Stimulated activated CD4-positive, alpha-beta T cell treated with anti-CD3 and anti-CD28 coated beads, Interleukin-15, amount 100 ng/mL, for 48 hours (primary cell): ENCODE measurements around the gene CHCHD10.
"Not testable (repeated sequence)": the region's sequence is repeated elsewhere in the genome, so short reads cannot be mapped to it uniquely, and the experiment has no call there.

Experiments used
- DNase-seq, 2 donors: peaks; one replicate each; pipeline ENCODE4 v3.0.0-alpha.2; 2020; ENCODE audit warnings: low read depth in 2 of 2

The CHCHD10 gene

GRCh38 chr22:23750367-23750713 lies 17.4 kb downstream of the CHCHD10 start:
- no peak for DNase-seq

GRCh38 chr22:23749841-23750301 lies 17.9 kb downstream of the CHCHD10 start:
- DNase-seq, result no peak

- no peak for DNase-seq
Measured at GRCh38 chr22:23745791-23746190, 22.0 kb downstream of the CHCHD10 start.

- no peak for DNase-seq
Measured at GRCh38 chr22:23744485-23744884, 23.3 kb downstream of the CHCHD10 start.

GRCh38 chr22:23744001-23744400 lies 23.8 kb downstream of the CHCHD10 start:
- no peak for DNase-seq

- no peak for DNase-seq
Measured at GRCh38 chr22:23743303-23743705, 24.5 kb downstream of the CHCHD10 start.

GRCh38 chr22:23742505-23743264 lies 25.1 kb downstream of the CHCHD10 start:
- DNase-seq, result no peak

- DNase-seq, result no peak
Measured at GRCh38 chr22:23737696-23738095, 30.1 kb downstream of the CHCHD10 start.

GRCh38 chr22:23728108-23728507 lies 39.7 kb downstream of the CHCHD10 start:
- not testable (repeated sequence) for DNase-seq

GRCh38 chr22:23722724-23723123 lies 45.0 kb downstream of the CHCHD10 start:
- DNase-seq, result no peak

- DNase-seq, result no peak
Measured at GRCh38 chr22:23722160-23722559, 45.6 kb downstream of the CHCHD10 start.

- DNase-seq, result no peak
Measured at GRCh38 chr22:23720855-23721254, 46.9 kb downstream of the CHCHD10 start.

- DNase-seq, result no peak
Measured at GRCh38 chr22:23718371-23719165, 49.2 kb downstream of the CHCHD10 start.

GRCh38 chr22:23716811-23717801 lies 50.7 kb downstream of the CHCHD10 start:
- peak; percentile 58 to 71 for DNase-seq
